Hindlimb muscle (tissue), 1 donor: ENCODE data around the gene ARHGAP8. TPM values are rescaled to one million over a fixed set of nuclear protein-coding genes. Genes with fewer than 3 reads are reported as not detected.
"Not testable (repeated sequence)": the region's sequence is repeated elsewhere in the genome, so short reads cannot be mapped to it uniquely, and the experiment has no call there.

Source experiments
- DNase-seq: peaks from one replicate; pipeline ENCODE4 v3.0.0-alpha.2; 2013
- polyA plus RNA-seq: library from polyadenylated mRNA; unstranded; fragments of 120-200 nt; gene quantifications from one replicate; pipeline ENCODE4 v1.2.1, GENCODE V29; 2013; ENCODE audit not compliant: insufficient read length

ARHGAP8 gene
- polyA plus RNA-seq, 1 donor, result 0.99 TPM

GRCh38 chr22:44890416-44891292, 138.3 kb downstream of the ARHGAP8 start:
- DNase-seq, result no peak

GRCh38 chr22:44891293-44891747, 138.9 kb downstream of the ARHGAP8 start:
- no peak for DNase-seq

GRCh38 chr22:44891791-44892190, 139.4 kb downstream of the ARHGAP8 start:
- DNase-seq, result no peak

- no peak for DNase-seq
Measured at GRCh38 chr22:44892243-44892642, 139.9 kb downstream of the ARHGAP8 start.

GRCh38 chr22:44892803-44893730, 140.7 kb downstream of the ARHGAP8 start:
- DNase-seq, result no peak

- no peak for DNase-seq
Measured at GRCh38 chr22:44893731-44894080, 141.3 kb downstream of the ARHGAP8 start.

- no peak for DNase-seq
Measured at GRCh38 chr22:44894321-44894720, 141.9 kb downstream of the ARHGAP8 start.

GRCh38 chr22:44894782-44895181, 142.4 kb downstream of the ARHGAP8 start:
- DNase-seq, result no peak

- DNase-seq, result no peak
Measured at GRCh38 chr22:44895296-44896055, 143.1 kb downstream of the ARHGAP8 start.

GRCh38 chr22:44898236-44898635, 145.9 kb downstream of the ARHGAP8 start:
- no peak for DNase-seq

GRCh38 chr22:44901301-44901700, 148.9 kb downstream of the ARHGAP8 start:
- DNase-seq, result no peak

- not testable (repeated sequence) for DNase-seq
Measured at GRCh38 chr22:44903164-44903563, 150.8 kb downstream of the ARHGAP8 start.

GRCh38 chr22:44904492-44905152, 152.2 kb downstream of the ARHGAP8 start:
- DNase-seq, result not testable (repeated sequence)

GRCh38 chr22:44906248-44906936, 154.0 kb downstream of the ARHGAP8 start:
- no peak for DNase-seq

GRCh38 chr22:44906999-44907644, 154.7 kb downstream of the ARHGAP8 start:
- no peak for DNase-seq

GRCh38 chr22:44907765-44908737, 155.7 kb downstream of the ARHGAP8 start:
- DNase-seq, result no peak

- DNase-seq, result no peak
Measured at GRCh38 chr22:44909241-44909640, 156.9 kb downstream of the ARHGAP8 start.
